H9 (cell line): Measurements from ENCODE around the gene PPIL6. TPM values are rescaled to one million over a fixed set of nuclear protein-coding genes. Genes with fewer than 3 reads are reported as not detected.

Experiments
- DNase-seq: peaks from one replicate; pipeline ENCODE4 v3.0.0-alpha.2; 2017
- H2AFZ ChIP-seq: one replicate; pipeline ENCODE4 v1.6.1; 2013; ENCODE audit warnings: mild to moderate bottlenecking, low read length, control low read depth, moderate library complexity
- H2AK5ac ChIP-seq: 2 replicates; pipeline ENCODE4 v1.6.1; 2013; ENCODE audit warnings: low read length, control low read depth, mixed read lengths; ENCODE audit not compliant: insufficient read length
- H2BK120ac ChIP-seq: one replicate; pipeline ENCODE4 v1.6.1; 2013; ENCODE audit warnings: low read depth, mild to moderate bottlenecking, low read length, control low read depth, inconsistent platforms; ENCODE audit not compliant: poor library complexity, severe bottlenecking
- H2BK12ac ChIP-seq: 2 replicates; pipeline ENCODE4 v1.6.1; 2013; ENCODE audit warnings: low read length, control low read depth, mixed read lengths, low read depth; ENCODE audit not compliant: insufficient read length
- H2BK15ac ChIP-seq: 2 replicates; pipeline ENCODE4 v1.6.1; 2013; ENCODE audit warnings: low read depth, low read length, control low read depth
- H2BK20ac ChIP-seq: one replicate; pipeline ENCODE4 v1.6.1; 2013; ENCODE audit warnings: low read depth, mild to moderate bottlenecking, low read length, control low read depth, inconsistent platforms; ENCODE audit not compliant: poor library complexity, severe bottlenecking
- H2BK5ac ChIP-seq: 2 replicates; pipeline ENCODE4 v1.6.1; 2013; ENCODE audit warnings: low read length, control low read depth, mixed read lengths; ENCODE audit not compliant: insufficient read length
- H3K14ac ChIP-seq: 2 replicates; pipeline ENCODE4 v1.6.1; 2013; ENCODE audit warnings: low read length, control low read depth; ENCODE audit not compliant: insufficient read depth
- H3K18ac ChIP-seq: 2 replicates; pipeline ENCODE4 v1.6.1; 2013; ENCODE audit warnings: low read depth, mild to moderate bottlenecking, mixed read lengths, low read length, control low read depth; ENCODE audit not compliant: insufficient read length
- H3K23ac ChIP-seq: 2 replicates; pipeline ENCODE4 v1.6.1; 2013; ENCODE audit warnings: low read length, control low read depth, mixed read lengths, low read depth; ENCODE audit not compliant: insufficient read length
- H3K23me2 ChIP-seq: 2 replicates; pipeline ENCODE4 v1.6.1; 2013; ENCODE audit warnings: low read depth, mild to moderate bottlenecking, mixed read lengths, low read length, control low read depth; ENCODE audit not compliant: insufficient read length, poor library complexity, severe bottlenecking
- H3K27ac ChIP-seq: 2 replicates; pipeline ENCODE4 v1.5.1; 2013; ENCODE audit warnings: low read length, control low read depth, mixed read lengths, low read depth; ENCODE audit not compliant: insufficient read length
- H3K27me3 ChIP-seq: 2 replicates; pipeline ENCODE4 v1.6.1; 2013; ENCODE audit warnings: low read length, control low read depth, inconsistent platforms; ENCODE audit not compliant: insufficient read depth
- H3K4ac ChIP-seq: 2 replicates; pipeline ENCODE4 v1.6.1; 2013; ENCODE audit warnings: low read depth, mild to moderate bottlenecking, control low read depth, inconsistent platforms, low read length, moderate library complexity
- H3K4me1 ChIP-seq: 2 replicates; pipeline ENCODE4 v1.6.1; 2013; ENCODE audit warnings: low read length, control low read depth, inconsistent platforms; ENCODE audit not compliant: insufficient read depth
- H3K4me2 ChIP-seq: 2 replicates; pipeline ENCODE4 v1.6.1; 2013; ENCODE audit warnings: low read length, control low read depth, mixed read lengths; ENCODE audit not compliant: insufficient read length, insufficient read depth
- H3K56ac ChIP-seq: 2 replicates; pipeline ENCODE4 v1.6.1; 2013; ENCODE audit warnings: low read depth, mild to moderate bottlenecking, mixed read lengths, low read length, control low read depth; ENCODE audit not compliant: insufficient read length
- H3K79me1 ChIP-seq: 2 replicates; pipeline ENCODE4 v1.6.1; 2013; ENCODE audit warnings: low read depth, mild to moderate bottlenecking, moderate library complexity, low read length, control low read depth, inconsistent platforms; ENCODE audit not compliant: insufficient read depth, poor library complexity, severe bottlenecking
- H3K79me2 ChIP-seq: 2 replicates; pipeline ENCODE4 v1.6.1; 2013; ENCODE audit warnings: low read length, control low read depth, inconsistent platforms; ENCODE audit not compliant: insufficient read depth
- H3K9ac ChIP-seq: 2 replicates; pipeline ENCODE4 v1.6.1; 2013; ENCODE audit warnings: low read length, control low read depth, mixed read lengths; ENCODE audit not compliant: insufficient read length; ENCODE audit errors: extremely low read depth
- H3K9me3 ChIP-seq: one replicate; pipeline ENCODE4 v1.6.1; 2013; ENCODE audit warnings: low read depth, low read length, inconsistent platforms; ENCODE audit not compliant: control insufficient read depth
- H3T11ph ChIP-seq: one replicate; pipeline ENCODE4 v1.6.1; 2013; ENCODE audit warnings: mild to moderate bottlenecking, low read length, control low read depth, inconsistent platforms
- H4K20me1 ChIP-seq: one replicate; pipeline ENCODE4 v1.6.1; 2013; ENCODE audit not compliant: control insufficient read depth, insufficient read length, insufficient read depth
- H4K5ac ChIP-seq: 2 replicates; pipeline ENCODE4 v1.6.1; 2013; ENCODE audit warnings: low read depth, mild to moderate bottlenecking, mixed read lengths, low read length, control low read depth; ENCODE audit not compliant: insufficient read length
- H4K8ac ChIP-seq: replicated peaks from 2 replicates; pipeline ENCODE4 v1.6.1; 2013; ENCODE audit warnings: low read length, control low read depth, mixed read lengths, low read depth; ENCODE audit not compliant: insufficient read length
- H4K91ac ChIP-seq: 2 replicates; pipeline ENCODE4 v1.6.1; 2013; ENCODE audit warnings: low read depth, mild to moderate bottlenecking, moderate library complexity, mixed read lengths, low read length, control low read depth; ENCODE audit not compliant: insufficient read length
- H3K27ac Mint-ChIP-seq, 3 experiments: 2 replicates in 2 of 3; 3 replicates in 1 of 3; pipeline ENCODE4 v1.8.0; 2020 to 2021; ENCODE audit warnings: mixed read lengths in 3 of 3, mild to moderate bottlenecking in 1 of 3, moderate library complexity in 1 of 3
- H3K27me3 Mint-ChIP-seq: 2 replicates; pipeline ENCODE4 v1.8.0; 2021; ENCODE audit warnings: low read depth, mild to moderate bottlenecking, moderate library complexity, mixed read lengths
- H3K36me3 Mint-ChIP-seq, 3 experiments: 2 replicates in 2 of 3; 3 replicates in 1 of 3; pipeline ENCODE4 v1.8.0; 2020 to 2021; ENCODE audit warnings: low read depth in 3 of 3, mixed read lengths in 3 of 3; ENCODE audit not compliant: insufficient read depth in 1 of 3
- H3K4me1 Mint-ChIP-seq, 2 experiments: 2 replicates each; pipeline ENCODE4 v1.8.0; 2020; ENCODE audit warnings: mixed read lengths in 2 of 2
- H3K4me3 Mint-ChIP-seq, 2 experiments: 2 replicates in 1 of 2; 3 replicates in 1 of 2; pipeline ENCODE4 v1.8.0; 2020 to 2021; ENCODE audit warnings: mild to moderate bottlenecking in 2 of 2, mixed read lengths in 2 of 2, moderate library complexity in 1 of 2
- H3K9me3 Mint-ChIP-seq, 2 experiments: 2 replicates in 1 of 2; 3 replicates in 1 of 2; pipeline ENCODE4 v1.8.0; 2020; ENCODE audit warnings: mild to moderate bottlenecking in 2 of 2, mixed read lengths in 2 of 2, moderate library complexity in 1 of 2
- CTCF ChIP-seq: fragments of 200-600 bp; sonication (generic); conservative IDR thresholded peaks from 3 replicates; pipeline ENCODE4 v1.8.0; 2021; ENCODE audit warnings: antibody characterized with exemption, mild to moderate bottlenecking
- WGBS: extraction: QIAGEN DNeasy Blood & Tissue Kit; methylation state at CpG from one replicate; pipeline ENCODE4 v1.1.7; 2013; ENCODE audit warnings: missing lambda C conversion rate, low lambda C conversion rate, mixed read lengths; ENCODE audit not compliant: insufficient read length; ENCODE audit errors: extremely low coverage; 5-methylcytosine and 5-hydroxymethylcytosine counted together
- total RNA-seq: library from RNA; stranded (reverse); gene quantifications from 2 replicates; pipeline ENCODE4 v1.2.1, GENCODE V29; 2021

PPIL6 gene
- total RNA-seq, 1 experiment from 2014 or later, result 1.0 TPM

- Mint-ChIP-seq H3K9me3 (no peaks in the 10 kb centered on the region), H3K27ac (no peak overlapping the region), H3K4me1 (no peaks in the 10 kb centered on the region), H3K27me3 (no peaks in the 10 kb centered on the region), H3K4me3 (no peak overlapping the region), H3K36me3 (no peaks in the 10 kb centered on the region)
- Histone ChIP-seq H4K91ac (no peak overlapping the region), H2BK5ac (no peak overlapping the region), H3K4me2 (no peak overlapping the region), H3K23ac (no peak overlapping the region), H3K79me1 (no peaks in the 10 kb centered on the region), H2AK5ac (no peak overlapping the region), H3K9ac (no peak overlapping the region), H2BK12ac (no peak overlapping the region), H2AFZ (no peak overlapping the region), H3K23me2 (no peaks in the 10 kb centered on the region), H3K27ac (no peak overlapping the region), H3K4ac (no peak overlapping the region), H3K18ac (no peak overlapping the region), H3K14ac (no peak overlapping the region), H3K4me1 (no peaks in the 10 kb centered on the region), H2BK120ac (no peak overlapping the region), H3K79me2 (no peaks in the 10 kb centered on the region), H4K20me1 (no peaks in the 10 kb centered on the region), H4K8ac (no peak overlapping the region), H3K9me3 (no peaks in the 10 kb centered on the region), H3K56ac (no peak overlapping the region), H4K5ac (no peak overlapping the region), H2BK20ac (no peak overlapping the region), H3T11ph (no peak overlapping the region), H2BK15ac (no peak overlapping the region), H3K27me3 (no peaks in the 10 kb centered on the region)
- WGBS, result no CpG with 5 or more reads among the region's 4 CpGs
- DNase-seq, result no peak
- no peak for TF ChIP-seq CTCF
Observed at GRCh38 chr6:109406196-109406595, 34.2 kb downstream of the PPIL6 start.
